ENCODE results near the gene TCERG1L.

The TCERG1L gene

GRCh38 chr10:131053192-131053591 lies 258.3 kb downstream of the TCERG1L start:
- no peak for FAIRE-seq

DNA sequence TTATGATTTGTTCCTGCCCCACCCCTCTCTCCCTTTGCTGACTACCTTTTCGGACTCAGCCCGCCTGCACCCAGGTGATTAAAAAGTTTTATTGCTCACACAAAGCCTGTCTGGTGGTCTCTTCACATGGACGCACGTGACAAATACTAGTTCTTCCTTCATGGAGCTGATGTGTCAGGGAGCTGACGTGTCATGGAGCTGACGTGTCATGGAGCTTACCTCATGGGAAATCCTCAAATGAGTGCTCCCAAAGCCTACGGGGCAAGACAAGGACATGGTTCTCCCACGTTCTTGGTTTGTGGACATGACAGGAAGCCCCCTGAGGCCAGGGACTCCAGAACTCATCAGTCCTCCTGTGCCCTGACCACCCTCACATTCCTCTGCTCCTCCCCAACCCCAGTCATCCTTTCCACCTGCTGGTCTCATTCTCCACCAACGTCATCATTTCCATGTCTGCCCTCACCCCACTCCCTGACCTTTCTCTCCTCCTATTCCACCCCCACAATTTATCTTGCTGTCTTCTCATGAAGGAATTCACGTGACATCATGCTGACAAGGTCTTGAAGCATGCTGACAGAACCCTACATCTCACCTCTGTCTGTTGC lies 261.3 kb downstream of the TCERG1L start:
- no peak for FAIRE-seq

DNA sequence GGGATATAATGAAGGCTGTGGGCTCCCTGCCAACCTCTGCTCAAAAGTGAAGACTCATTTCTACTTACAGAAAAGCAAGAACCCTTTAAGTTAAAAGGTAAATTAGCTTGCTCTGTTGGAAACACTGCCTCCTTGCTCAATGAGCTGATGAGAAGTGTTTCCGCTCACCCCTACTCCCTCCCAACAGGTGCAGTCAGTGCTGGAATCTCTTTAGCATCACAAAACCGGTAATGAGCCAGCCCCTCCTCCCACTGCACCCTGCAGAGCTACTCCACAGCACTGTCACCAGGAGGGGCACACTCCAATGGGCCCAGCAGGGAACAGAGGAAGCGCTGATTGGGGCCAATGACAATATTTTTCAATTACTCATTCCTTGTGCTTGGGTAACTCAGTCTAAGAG lies 262.5 kb downstream of the TCERG1L start:
- no peak for FAIRE-seq

DNA sequence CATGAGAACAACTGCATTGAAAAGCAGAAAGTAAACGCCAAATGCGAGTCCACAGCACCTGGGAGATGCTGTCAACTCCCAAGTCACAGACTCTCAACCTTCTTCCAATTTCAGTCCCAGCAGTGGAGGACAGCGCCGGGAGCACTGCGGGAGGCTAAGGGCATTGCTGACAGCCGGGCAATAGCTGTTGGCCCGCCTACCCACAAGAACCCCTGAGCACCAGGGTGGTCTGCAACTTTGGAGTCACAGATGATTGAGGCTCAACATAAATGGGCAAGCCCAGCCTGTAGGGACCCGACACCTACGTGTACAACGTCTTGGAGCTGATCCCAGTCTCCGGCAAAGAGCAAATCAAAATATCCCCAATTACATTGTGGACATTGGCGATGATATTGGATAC lies 262.9 kb downstream of the TCERG1L start:
- no peak for FAIRE-seq

- FAIRE-seq, result no peak
Observed at GRCh38 chr10:131047501-131047900, 264.0 kb downstream of the TCERG1L start.

DNA sequence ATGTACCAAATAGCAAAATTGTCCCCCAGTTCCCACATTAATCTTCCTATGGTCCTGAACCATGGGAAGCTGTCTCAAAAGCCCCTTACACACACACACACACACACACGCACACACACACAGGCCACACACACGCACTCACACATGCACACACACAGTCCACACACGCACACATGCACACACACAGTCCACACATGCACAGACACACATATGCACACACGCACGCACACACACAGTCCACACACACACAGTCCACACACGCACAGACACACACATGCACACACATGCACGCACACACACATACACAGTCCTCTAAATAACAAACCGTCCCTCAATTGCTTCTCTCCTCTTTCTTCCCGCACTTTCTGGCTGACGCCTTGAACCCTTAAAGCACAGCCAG lies 265.3 kb downstream of the TCERG1L start:
- FAIRE-seq, result no peak

- no peak for FAIRE-seq
Observed at GRCh38 chr10:131044379-131045111, 267.0 kb downstream of the TCERG1L start.

- no peak for FAIRE-seq
Observed at GRCh38 chr10:131043039-131043691, 268.4 kb downstream of the TCERG1L start.

Measured in TTC549 (cell line).